Osteocyte (in vitro differentiated cells): Measurements from ENCODE around the gene C1QTNF8. TPM values are rescaled to one million over a fixed set of nuclear protein-coding genes. Genes with fewer than 3 reads are reported as not detected.

ENCODE experiments used
- DNase-seq: peaks from one replicate; pipeline ENCODE4 v3.0.0; 2021; ENCODE audit warnings: mixed read lengths; ENCODE audit not compliant: unreplicated experiment; ENCODE audit errors: extremely low spot score
- H3K27ac Mint-ChIP-seq: one replicate; pipeline ENCODE4 v1.8.0; 2021; ENCODE audit warnings: mild to moderate bottlenecking, mixed read lengths; ENCODE audit not compliant: unreplicated experiment
- H3K27me3 Mint-ChIP-seq: one replicate; pipeline ENCODE4 v1.8.0; 2021; ENCODE audit warnings: mixed read lengths; ENCODE audit not compliant: unreplicated experiment
- H3K36me3 Mint-ChIP-seq: one replicate; pipeline ENCODE4 v1.8.0; 2021; ENCODE audit warnings: mixed read lengths; ENCODE audit not compliant: unreplicated experiment
- H3K4me1 Mint-ChIP-seq: one replicate; pipeline ENCODE4 v1.8.0; 2021; ENCODE audit warnings: mixed read lengths; ENCODE audit not compliant: unreplicated experiment
- H3K4me3 Mint-ChIP-seq: one replicate; pipeline ENCODE4 v1.8.0; 2021; ENCODE audit warnings: mild to moderate bottlenecking, moderate library complexity, mixed read lengths; ENCODE audit not compliant: unreplicated experiment
- H3K9me3 Mint-ChIP-seq: one replicate; pipeline ENCODE4 v1.8.0; 2021; ENCODE audit warnings: mixed read lengths; ENCODE audit not compliant: unreplicated experiment
- total RNA-seq: library from RNA; stranded (reverse); gene quantifications from 2 replicates; pipeline ENCODE4 v1.2.1, GENCODE V29; 2021
- TF ChIP-seq, protein P1 (sequence below): fragments of 200-600 bp; sonication (generic); IDR thresholded peaks from 2 replicates; pipeline ENCODE4 v1.5.0; 2021; ENCODE audit warnings: antibody characterized with exemption, mild to moderate bottlenecking, moderate library complexity

C1QTNF8 gene
- total RNA-seq, 1 donor from 2014 or later = not detected

DNA sequence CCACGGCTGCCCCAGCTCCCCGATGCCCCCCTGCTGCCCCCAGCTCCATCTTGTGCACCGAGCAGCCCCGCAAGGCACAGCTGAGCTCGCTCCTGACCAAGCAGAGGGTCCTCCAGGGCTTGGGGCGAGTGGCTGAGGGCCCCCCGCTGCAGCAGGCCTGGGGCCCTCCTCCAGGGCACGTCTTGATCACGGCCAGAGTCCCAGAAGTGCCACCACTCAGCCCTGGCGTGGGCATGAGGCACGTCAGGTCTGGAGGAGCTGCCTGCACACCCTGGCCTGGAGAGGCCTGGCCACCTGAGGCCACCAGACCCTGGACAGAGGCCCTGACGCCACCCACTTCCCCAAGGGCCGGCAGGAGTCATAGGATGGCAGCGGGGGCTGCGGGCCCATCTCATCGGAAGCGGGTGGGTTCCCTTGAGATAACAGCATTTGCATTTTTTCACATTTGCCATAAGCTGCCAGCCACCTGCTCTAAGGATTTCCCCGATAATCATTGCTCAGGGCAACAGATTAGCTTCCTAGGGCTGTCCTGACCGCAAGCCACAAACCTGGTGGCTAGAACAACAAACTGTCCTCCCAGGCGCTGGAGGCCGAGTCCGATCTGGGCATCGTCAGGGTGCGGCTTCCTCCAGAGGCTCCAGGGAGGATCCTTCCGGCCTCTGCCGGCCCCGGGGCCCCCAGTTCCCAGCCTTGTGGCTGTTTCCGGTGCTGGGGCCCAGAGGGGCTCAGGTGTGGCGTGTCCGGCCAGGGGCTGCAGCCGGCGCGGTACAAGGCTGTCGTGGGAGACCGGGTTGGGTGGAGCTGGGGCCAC is 23.9 kb upstream of the C1QTNF8 start:
- H3K4me1 Mint-ChIP-seq = no peaks in the 10 kb centered on the region
- H3K27ac Mint-ChIP-seq = no peak overlapping the region
- no peak for DNase-seq
- H3K9me3 Mint-ChIP-seq = no peaks in the 10 kb centered on the region
- TF ChIP-seq, protein P1, sequence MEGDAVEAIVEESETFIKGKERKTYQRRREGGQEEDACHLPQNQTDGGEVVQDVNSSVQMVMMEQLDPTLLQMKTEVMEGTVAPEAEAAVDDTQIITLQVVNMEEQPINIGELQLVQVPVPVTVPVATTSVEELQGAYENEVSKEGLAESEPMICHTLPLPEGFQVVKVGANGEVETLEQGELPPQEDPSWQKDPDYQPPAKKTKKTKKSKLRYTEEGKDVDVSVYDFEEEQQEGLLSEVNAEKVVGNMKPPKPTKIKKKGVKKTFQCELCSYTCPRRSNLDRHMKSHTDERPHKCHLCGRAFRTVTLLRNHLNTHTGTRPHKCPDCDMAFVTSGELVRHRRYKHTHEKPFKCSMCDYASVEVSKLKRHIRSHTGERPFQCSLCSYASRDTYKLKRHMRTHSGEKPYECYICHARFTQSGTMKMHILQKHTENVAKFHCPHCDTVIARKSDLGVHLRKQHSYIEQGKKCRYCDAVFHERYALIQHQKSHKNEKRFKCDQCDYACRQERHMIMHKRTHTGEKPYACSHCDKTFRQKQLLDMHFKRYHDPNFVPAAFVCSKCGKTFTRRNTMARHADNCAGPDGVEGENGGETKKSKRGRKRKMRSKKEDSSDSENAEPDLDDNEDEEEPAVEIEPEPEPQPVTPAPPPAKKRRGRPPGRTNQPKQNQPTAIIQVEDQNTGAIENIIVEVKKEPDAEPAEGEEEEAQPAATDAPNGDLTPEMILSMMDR = no peak
- no peaks in the 10 kb centered on the region for H3K36me3 Mint-ChIP-seq
- H3K4me3 Mint-ChIP-seq = no peak overlapping the region
- no peaks in the 10 kb centered on the region for H3K27me3 Mint-ChIP-seq

DNA sequence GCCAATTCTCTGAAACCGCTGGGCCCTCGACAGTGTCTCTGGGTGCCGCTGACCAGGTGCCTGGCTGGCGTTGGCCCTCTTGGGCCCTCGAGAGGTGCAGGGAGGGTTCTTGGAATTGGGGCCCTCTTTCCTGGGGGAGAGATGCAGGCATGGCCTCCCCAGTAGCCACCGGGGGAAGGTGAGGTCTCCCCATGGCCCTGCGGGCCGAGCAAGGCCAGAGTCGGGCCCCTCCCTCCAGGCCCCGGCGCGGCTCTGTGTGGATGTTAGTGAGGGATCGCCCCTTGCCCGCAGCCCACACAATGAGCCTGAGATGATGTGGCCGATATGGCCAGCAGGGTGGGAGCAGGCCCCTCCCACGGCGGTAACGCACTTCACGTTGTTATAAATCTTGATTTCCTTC is 23.1 kb upstream of the C1QTNF8 start:
- Mint-ChIP-seq H3K36me3 (no peaks in the 10 kb centered on the region), H3K9me3 (no peaks in the 10 kb centered on the region), H3K27me3 (no peaks in the 10 kb centered on the region), H3K27ac (no peak overlapping the region), H3K4me1 (no peaks in the 10 kb centered on the region), H3K4me3 (no peak overlapping the region)
- DNase-seq = no peak
- TF ChIP-seq, protein P1 = no peak

DNA sequence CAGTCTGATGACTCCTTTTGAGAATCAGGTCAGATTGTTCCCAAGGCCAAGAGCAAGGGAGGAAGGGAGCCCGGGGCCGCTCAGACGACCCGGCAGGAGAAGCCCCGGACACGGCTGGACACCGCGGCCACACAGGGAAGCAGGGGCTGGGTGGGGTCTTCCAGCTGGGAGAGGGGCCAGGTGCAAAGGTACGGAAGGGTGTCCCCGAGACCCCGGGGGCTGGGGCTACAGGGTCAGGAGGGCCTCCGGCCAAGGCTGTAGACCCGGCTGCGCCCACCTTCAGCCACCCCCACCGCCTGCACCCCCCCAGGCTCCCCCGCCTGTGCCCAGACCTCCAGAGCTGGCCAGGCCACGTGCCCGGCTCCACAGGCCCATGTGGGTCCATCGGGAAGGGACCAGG is 21.9 kb upstream of the C1QTNF8 start:
- Mint-ChIP-seq H3K27ac (no peak overlapping the region), H3K9me3 (no peaks in the 10 kb centered on the region), H3K36me3 (no peaks in the 10 kb centered on the region), H3K4me1 (no peaks in the 10 kb centered on the region), H3K27me3 (no peaks in the 10 kb centered on the region), H3K4me3 (no peak overlapping the region)
- DNase-seq = no peak
- TF ChIP-seq, protein P1 = no peak

GRCh38 chr16:1117176-1117900 is 21.3 kb upstream of the C1QTNF8 start:
- no peak for DNase-seq
- H3K4me3 Mint-ChIP-seq = no peak overlapping the region
- TF ChIP-seq, protein P1 = no peak
- H3K9me3 Mint-ChIP-seq = no peaks in the 10 kb centered on the region
- H3K4me1 Mint-ChIP-seq = no peaks in the 10 kb centered on the region
- no peak overlapping the region for H3K27ac Mint-ChIP-seq
- no peaks in the 10 kb centered on the region for H3K36me3 Mint-ChIP-seq
- no peaks in the 10 kb centered on the region for H3K27me3 Mint-ChIP-seq

GRCh38 chr16:1116693-1117077 is 20.6 kb upstream of the C1QTNF8 start:
- TF ChIP-seq, protein P1 = no peak
- H3K27ac Mint-ChIP-seq = no peak overlapping the region
- H3K4me1 Mint-ChIP-seq = no peaks in the 10 kb centered on the region
- no peaks in the 10 kb centered on the region for H3K36me3 Mint-ChIP-seq
- H3K27me3 Mint-ChIP-seq = no peaks in the 10 kb centered on the region
- DNase-seq = no peak
- H3K4me3 Mint-ChIP-seq = no peak overlapping the region
- no peaks in the 10 kb centered on the region for H3K9me3 Mint-ChIP-seq
